Gastroesophageal sphincter (tissue), 3 donors: ENCODE results near the gene SOX13.

Experiments
- EP300 ChIP-seq: sonication (generic); formaldehyde crosslinking; IDR thresholded peaks from one replicate; pipeline ENCODE4 v1.6.1; 2017; ENCODE audit warnings: antibody characterized with exemption, mild to moderate bottlenecking
- POLR2A ChIP-seq, 2 donors: fragments of 450-650 bp; IDR thresholded peaks; one replicate each; pipeline ENCODE4 v1.6.1; 2017; ENCODE audit warnings: antibody characterized with exemption in 2 of 2, mild to moderate bottlenecking in 2 of 2, moderate library complexity in 1 of 2
- POLR2AphosphoS5 ChIP-seq: sonication (generic); formaldehyde crosslinking; IDR thresholded peaks from one replicate; pipeline ENCODE4 v1.6.1; 2017; ENCODE audit warnings: antibody characterized with exemption
- TF ChIP-seq, protein P1 (sequence below), 4 experiments: fragments of 200-600 bp in 2 of 4; fragments of 450-650 bp in 2 of 4; sonication (generic) in 1 of 4; IDR thresholded peaks; one replicate each; pipeline ENCODE4 v1.5.1; 2017 to 2019; ENCODE audit warnings: antibody characterized with exemption in 4 of 4, mild to moderate bottlenecking in 2 of 4, moderate library complexity in 2 of 4

DNA sequence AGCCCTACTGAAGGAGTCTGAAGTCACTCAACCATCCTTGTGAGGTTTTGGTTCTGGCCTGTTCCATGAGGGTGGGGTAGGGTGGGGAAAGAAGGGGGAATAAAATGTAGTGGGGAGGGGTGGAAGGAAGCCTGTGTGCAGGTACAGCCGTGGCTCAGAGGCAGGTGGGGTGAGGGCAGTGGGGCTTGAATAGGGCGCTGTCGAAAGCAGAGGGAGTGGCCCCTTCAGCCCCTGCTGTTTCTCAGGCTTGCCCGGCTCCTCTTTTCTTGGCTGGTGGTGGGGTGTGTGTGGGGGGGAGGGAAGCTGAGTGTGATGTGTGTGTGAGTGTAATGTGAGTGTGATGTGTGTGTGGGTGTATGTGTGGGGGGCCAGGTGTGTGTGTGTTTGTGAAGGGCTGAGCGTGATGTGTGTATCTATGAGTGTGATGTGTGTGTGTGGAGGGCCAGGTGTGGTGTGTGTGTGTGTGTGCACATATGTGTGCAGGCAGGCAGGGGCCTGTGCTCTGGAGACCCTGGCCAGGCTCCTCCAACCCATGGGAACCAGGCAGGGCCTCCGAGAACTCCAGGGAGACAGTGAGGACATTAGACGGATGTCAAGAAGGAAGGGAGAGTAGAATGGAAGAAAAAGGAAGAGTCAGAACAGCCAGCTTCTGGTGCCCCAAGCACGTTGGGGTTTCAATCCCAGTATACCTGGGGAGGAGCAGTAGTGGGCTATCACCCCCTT is 9.0 kb downstream of the SOX13 start:
- TF ChIP-seq, protein P1, sequence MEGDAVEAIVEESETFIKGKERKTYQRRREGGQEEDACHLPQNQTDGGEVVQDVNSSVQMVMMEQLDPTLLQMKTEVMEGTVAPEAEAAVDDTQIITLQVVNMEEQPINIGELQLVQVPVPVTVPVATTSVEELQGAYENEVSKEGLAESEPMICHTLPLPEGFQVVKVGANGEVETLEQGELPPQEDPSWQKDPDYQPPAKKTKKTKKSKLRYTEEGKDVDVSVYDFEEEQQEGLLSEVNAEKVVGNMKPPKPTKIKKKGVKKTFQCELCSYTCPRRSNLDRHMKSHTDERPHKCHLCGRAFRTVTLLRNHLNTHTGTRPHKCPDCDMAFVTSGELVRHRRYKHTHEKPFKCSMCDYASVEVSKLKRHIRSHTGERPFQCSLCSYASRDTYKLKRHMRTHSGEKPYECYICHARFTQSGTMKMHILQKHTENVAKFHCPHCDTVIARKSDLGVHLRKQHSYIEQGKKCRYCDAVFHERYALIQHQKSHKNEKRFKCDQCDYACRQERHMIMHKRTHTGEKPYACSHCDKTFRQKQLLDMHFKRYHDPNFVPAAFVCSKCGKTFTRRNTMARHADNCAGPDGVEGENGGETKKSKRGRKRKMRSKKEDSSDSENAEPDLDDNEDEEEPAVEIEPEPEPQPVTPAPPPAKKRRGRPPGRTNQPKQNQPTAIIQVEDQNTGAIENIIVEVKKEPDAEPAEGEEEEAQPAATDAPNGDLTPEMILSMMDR (IDR thresholded peaks at IDR 0.05) = no peak
- no peak for TF ChIP-seq POLR2A (IDR thresholded peaks at IDR 0.05)
- TF ChIP-seq POLR2AphosphoS5 = no peak
- TF ChIP-seq EP300 = no peak
